GM12878 (cell line): Measurements from ENCODE around the gene GON7.
"Not testable (repeated sequence)": the region's sequence is repeated elsewhere in the genome, so short reads cannot be mapped to it uniquely, and the experiment has no call there.

Experiments used
- BCL11A ChIP-seq: IDR thresholded peaks from 2 replicates; pipeline ENCODE4 v1.6.1; 2011; ENCODE audit warnings: low read depth, low read length
- CHD1 ChIP-seq: IDR thresholded peaks from 2 replicates; pipeline ENCODE4 v1.6.1; 2012; ENCODE audit warnings: low read depth, low read length, improper control_type of control experiment
- CTCF ChIP-seq, 3 experiments: IDR thresholded peaks in 2 of 3; conservative IDR thresholded peaks in 1 of 3; 2 replicates each; pipeline ENCODE4 v1.5.1; 2011; ENCODE audit warnings: low read depth in 3 of 3, low read length in 3 of 3, mild to moderate bottlenecking in 3 of 3, control low read depth in 2 of 3, moderate library complexity in 2 of 3, inconsistent platforms in 1 of 3, mixed read lengths in 1 of 3; ENCODE audit not compliant: control insufficient read depth in 2 of 3, insufficient read depth in 1 of 3; ENCODE audit errors: extremely low read depth in 1 of 3
- FOXK2 ChIP-seq: fragments of 450-650 bp; IDR thresholded peaks from 2 replicates; pipeline ENCODE4 v1.6.1; 2017; ENCODE audit warnings: mild to moderate bottlenecking, moderate library complexity
- MXI1 ChIP-seq: fragments of 150-350 bp; IDR thresholded peaks from 2 replicates; pipeline ENCODE4 v1.6.1; 2011; ENCODE audit warnings: low read depth, mild to moderate bottlenecking, inconsistent platforms, low read length, improper control_type of control experiment
- PML ChIP-seq: IDR thresholded peaks from 2 replicates; pipeline ENCODE4 v1.6.1; 2012; ENCODE audit warnings: low read length, inconsistent platforms

GRCh38 chr14:93165271-93166265 lies 41.3 kb downstream of the GON7 start:
- not testable (repeated sequence) for TF ChIP-seq MXI1; PML; CTCF (IDR thresholded peaks at IDR 0.05 in 2 of 3, conservative IDR thresholded peaks at IDR 0.05 in 1 of 3; ENCODE audit: control insufficient read depth in 2 of 3, extremely low read depth in 1 of 3, insufficient read depth in 1 of 3, low read depth in 3 of 3, low read length in 3 of 3); CHD1
- TF ChIP-seq BCL11A (peak; percentile 17; the same call in 1 of the 2 replicates), FOXK2 (0 out of 2 replicates have a peak, but pooled peaks have one; percentile 45)
